ENCODE results near the gene CCDC28A.
"Not testable (repeated sequence)": the region's sequence is repeated elsewhere in the genome, so short reads cannot be mapped to it uniquely, and the experiment has no call there.

The CCDC28A gene

DNA sequence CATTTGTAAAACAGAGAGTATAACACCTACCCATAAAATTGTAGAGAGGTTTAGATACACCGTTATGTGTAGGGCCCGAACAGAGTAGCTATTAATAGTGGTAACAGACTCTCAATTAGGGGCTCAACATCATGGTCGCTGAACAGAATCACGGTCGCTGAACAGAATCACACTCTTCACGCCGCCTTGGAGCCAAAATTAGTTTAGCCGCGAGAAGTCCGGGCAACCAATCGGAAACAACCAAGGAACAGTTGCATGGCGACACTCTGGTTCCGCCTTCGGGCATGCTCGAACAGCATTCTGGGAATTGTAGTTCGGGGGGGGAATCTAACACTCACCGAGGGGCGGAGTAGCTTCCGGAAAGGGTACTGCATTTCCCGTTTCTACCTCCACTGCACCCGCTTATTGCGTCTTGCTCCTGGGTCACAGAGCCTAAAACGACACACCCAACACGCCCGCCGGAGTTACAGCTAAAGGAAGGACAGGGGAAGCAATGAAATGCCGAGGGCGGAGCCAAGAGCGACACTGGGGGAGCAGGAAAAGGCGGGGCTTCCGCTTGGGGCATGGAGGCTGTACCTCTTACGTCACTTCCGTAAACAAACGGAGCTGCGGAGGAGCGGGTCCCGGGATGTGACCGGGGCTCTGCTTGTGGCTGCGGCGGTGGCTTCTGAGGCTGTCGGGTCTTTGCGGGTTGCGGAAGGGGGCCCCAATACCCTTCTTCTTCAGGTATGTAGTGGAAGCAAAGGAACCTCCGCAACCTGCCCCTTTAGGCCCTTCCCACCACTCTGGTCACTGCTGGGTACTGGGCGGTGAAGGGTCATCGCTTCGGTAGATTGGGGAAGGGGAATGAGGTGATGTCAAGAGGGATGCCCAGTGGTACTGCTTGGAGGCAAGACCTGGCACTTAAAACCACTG, at the start of gene CCDC28A:
TSS of gene CCDC28A (plus strand) at position 593 of the 915 bp plus-strand sequence. CDS start 2,352 bp downstream, outside the sequence.
- DNase-seq: peak; percentile 98

- no peak for DNase-seq
These were observed 49.6 kb upstream of the CCDC28A start for GRCh38 chr6:138724015-138724414.

DNA sequence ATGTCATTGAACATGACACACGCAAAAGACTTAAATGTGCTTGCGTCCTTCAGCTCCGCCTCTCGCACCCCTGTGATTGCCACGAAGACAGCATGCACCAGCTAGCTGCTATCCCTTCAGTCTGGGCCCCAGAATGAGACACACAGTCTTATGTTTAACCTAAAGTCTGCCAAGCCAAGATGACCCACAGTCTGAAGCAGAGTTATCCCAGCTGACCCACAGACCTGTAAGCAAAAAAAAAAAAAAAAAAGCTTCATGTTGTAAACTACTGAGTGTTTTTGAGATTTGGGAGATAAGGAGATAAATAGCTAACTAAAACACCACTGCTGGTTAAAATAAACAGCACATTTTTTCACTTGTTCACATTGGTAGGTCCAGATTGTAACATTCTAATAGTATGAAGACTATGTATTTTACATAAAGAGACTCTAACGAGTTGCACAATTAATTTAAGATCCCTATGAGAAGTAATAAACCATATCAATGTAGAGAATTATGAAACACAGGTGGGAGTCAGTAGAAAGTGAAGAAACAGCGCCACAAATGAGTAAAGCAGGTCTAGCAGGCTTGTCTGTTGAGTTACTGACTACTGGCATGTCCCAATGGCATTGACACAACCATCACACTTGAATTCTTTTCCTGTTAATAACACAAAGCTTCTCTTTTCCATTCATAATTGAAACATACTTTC, 47.4 kb upstream of the CCDC28A start:
- DNase-seq: no peak

GRCh38 chr6:138726757-138727097, 46.8 kb upstream of the CCDC28A start:
- DNase-seq: no peak

- no peak for DNase-seq
These were observed 46.4 kb upstream of the CCDC28A start for GRCh38 chr6:138727182-138727581.

DNA sequence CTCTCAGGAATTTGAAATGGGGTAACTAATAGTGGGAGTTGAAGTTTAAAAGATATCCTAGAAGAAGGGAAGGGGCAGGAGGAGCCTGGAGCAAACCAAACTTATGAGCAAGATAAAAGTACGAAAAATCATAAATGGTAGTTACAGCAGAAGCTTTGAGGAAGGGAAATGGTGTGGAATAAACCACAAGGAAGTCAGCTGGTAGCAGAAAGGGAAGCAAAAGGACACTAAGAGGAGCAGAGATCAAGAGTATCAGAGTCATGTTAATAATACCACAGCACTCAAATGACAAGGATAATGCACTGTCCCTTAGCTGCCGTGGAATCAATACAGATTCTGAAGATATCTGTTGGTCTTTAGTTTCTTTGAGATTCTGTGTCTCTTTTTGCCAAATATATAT, 44.9 kb upstream of the CCDC28A start:
- DNase-seq: no peak

DNA sequence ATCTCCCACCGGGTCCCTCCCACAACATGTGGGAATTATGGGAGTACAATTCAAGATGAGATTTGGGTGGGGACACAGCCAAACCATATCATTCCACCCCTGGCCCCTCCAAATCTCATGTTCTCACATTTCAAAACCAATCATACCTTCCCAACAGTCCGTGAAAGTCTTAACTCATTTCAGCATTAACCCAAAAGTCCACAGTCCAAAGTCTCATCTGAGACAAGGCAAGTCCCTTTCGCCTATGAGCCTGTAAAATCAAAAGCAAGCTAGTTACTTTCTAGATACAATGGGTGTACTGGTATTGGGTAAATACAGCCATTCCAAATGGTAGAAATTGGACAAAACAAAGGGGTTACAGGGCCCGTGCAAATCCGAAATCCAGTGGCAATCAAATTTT, 43.5 kb upstream of the CCDC28A start:
- DNase-seq: not testable (repeated sequence)

- DNase-seq: no peak
These were observed 39.0 kb upstream of the CCDC28A start for GRCh38 chr6:138734585-138734984.

DNA sequence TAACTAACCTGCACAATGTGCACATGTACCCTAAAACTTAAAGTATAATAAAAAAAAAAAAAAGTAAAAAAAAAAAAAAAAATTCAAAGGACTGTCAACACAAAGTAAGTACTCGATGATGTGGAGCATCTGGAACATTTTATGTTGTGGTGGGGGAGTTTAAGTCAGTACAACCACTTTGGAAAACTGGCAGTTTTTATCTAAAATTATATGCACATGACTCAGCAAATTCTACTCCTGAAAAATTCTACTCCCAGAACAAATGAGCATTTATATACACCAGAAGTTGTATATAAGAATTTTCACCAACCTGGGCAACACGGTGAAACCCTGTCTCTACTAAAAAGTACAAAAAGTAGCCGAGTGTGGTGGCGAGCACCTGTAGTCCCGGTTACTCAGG, 36.9 kb upstream of the CCDC28A start:
- DNase-seq: no peak

GRCh38 chr6:138752017-138752416, 21.6 kb upstream of the CCDC28A start:
- peak; percentile 20 for DNase-seq

- DNase-seq: no peak
These were observed 16.4 kb upstream of the CCDC28A start for GRCh38 chr6:138757136-138757535.

DNA sequence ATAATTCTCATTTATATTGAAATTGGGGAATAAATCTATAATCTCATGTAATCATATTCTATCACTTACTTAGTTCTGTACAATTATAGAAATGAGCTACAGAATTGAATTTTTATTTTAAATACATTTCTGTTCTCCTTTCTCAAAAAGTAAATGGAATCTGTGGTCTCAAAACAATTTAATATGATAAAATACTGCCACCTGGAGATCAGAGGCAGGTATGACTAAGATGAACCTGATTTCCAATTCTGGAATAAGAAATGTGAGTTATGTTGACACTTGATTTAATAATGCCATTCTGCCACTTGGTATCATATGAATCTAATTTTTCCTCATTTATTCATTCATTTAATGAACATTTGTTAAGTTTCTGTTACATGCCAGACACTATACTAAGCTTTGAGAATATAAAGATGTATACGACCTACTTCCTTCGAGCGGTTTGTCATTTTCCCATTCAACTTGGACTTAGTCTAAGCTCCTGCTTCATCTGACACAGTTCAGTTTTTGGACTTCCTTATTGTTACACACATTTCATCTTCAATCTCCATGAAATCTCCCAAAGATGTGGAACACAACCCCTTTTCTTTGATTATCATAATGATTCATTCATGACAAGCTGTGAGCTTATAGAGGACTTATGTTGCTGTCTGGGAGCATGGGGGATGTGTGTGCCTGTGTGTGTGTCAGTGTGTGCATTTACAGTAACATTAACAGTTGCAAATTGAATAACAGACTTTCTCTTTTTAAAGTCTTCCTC, 7.5 kb upstream of the CCDC28A start:
- peak; percentile 68 for DNase-seq

- DNase-seq: no peak
These were observed 4.4 kb upstream of the CCDC28A start for GRCh38 chr6:138769102-138769676.

DNA sequence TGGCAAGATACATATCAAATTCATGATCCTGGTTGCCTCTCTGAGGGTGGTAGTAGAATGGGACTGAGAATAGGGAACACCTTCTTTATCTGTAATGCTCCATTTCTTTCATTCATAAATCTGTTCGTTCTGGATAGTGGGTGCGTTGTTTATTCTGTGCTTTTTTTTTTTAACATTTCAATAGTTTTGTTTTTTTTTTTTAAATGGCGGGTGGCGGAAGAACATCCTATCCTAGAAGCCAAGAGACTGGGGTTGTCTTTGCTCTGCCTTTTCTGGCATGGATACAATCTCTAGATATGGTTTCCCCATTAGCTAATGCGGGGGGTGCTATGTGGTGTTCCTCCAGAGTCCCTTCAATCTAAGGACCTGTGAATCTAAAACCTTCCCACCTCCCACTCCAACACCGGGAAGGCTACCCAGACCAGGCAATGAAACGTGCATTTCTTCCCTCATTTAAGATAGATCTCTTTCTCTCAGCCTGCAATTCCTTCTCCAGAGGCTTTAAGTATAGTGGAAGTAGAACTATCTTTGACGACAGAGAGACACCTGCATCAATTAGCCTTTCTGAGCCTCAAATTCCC, 883 bp upstream of the CCDC28A start:
- DNase-seq: peak; percentile 84

GRCh38 chr6:138774370-138774769, 801 bp downstream of the CCDC28A start:
- no peak for DNase-seq

GRCh38 chr6:138776659-138777058, 3.1 kb downstream of the CCDC28A start:
- DNase-seq: no peak

DNA sequence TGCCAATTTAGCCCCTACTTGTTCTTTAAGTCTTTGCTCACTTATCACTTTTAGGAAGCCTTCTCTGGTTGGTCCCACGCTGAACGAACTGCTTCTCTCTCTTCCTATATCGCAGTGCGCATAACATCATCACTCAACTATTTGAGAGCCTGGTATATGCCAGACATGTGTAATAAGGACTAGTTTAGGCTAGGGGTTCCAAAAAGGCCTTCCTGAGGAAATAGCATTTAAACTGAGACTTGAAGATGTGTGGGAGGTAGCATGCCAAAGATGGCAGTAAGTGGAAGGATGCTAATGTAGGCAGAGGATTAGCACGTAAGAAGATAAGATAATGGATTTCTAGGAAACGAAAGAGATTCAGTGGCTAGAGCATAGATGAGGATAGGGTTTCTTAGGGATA, 4.8 kb downstream of the CCDC28A start:
- no peak for DNase-seq

- no peak for DNase-seq
These were observed 8.7 kb downstream of the CCDC28A start for GRCh38 chr6:138782243-138782642.

DNA sequence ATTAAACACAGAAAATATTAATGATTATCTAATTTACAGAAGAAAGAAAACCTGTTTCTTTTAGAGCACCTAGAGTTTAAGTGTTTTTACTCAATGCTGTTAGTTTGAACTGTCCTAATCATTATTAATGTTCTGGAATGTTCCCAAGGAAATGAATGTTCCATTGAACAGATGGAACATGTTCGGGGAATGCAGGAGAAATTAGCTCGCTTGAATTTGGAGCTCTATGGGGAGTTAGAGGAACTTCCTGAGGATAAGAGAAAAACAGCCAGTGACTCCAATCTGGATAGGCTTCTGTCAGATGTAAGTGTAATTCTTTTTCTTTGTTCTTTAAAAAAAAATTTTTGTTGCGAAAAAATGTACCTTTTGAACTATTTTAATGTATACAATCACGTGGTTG, 11.5 kb downstream of the CCDC28A start:
- no peak for DNase-seq

DNA sequence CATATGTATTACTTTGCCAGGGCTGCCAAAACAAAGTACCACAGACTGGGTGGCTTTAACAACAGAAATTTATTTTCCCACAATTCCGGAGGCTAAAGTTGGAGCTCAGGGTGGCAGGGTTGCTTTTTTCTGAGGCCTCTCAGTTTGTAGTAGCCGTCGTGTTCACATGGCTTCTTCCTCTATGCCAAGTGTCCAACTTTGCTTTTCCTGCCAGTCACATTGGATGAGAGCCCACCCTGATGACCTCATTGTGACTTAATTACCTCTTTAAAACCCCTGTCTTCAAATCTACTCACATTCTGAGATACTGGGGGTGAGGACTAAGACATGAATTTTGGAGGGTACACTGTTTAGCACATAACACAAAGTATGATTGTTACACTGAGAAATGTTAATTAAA, 12.4 kb downstream of the CCDC28A start:
- no peak for DNase-seq

DNA sequence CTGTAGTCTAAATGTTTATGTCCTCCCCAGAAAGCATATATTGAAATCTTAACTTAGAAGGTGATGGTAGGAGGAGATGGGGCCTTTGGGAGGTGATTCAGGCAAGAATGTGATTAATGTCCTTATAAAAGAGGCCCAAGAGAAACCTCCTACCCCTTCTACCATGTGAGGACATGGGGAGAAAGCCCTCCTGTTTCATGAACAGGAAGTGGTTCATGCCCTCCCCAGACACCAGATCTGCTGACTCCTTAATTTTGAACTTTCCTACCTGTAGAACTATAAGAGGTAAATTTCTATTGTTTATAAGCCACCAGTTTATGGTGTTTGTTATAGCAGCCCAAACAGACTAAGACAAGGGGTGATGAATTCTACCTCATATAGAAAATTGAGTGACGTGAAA, 13.6 kb downstream of the CCDC28A start:
- DNase-seq: no peak

DNA sequence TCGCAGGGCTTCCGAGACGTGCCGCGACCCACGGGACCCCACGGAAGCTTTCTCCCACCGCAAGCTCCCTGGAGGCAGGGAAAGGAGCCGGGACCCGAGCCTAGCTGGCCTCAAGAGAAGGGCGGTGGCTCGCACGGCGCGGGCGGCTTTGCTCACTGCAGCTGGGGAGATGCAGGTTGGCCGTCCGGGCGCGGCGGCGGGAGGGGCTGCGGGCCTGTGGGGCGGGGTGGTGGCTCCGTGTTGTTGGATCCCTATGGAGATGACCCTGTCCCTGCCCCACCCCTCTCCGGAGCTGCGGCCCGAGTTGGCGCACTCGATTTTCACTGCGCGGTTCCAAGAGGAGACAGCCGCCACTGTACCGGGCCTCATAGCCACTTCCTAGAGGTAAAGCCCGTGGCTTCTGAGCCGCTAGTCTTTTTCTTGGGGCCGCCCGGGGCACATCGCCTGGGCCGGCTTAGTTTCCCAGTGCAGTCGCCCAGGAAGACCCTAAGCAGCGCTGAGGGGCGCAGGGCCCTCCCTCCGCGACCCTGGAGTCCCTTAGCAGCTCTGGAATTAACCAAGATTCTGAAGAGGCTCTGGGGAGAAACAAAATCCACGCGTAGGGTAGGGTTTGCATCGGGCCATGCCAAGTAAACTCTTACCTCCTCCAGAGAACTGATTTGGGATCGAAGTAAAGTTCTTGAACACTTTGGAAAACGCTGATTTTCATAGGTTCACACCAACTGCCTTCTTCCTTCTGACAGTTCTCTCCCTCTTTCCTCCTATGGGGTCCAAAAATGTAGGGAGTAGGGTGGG, 22.4 kb downstream of the CCDC28A start, which contains the start of gene ECT2L:
TSS of gene ECT2L (plus strand) at position 279 of the 795 bp plus-strand sequence. CDS start 17,188 bp downstream, outside the sequence.
- no peak for DNase-seq
